GM12874 (cell line): ENCODE data around the gene STPG2.

Experiments
- CTCF ChIP-seq: IDR thresholded peaks from 2 replicates; pipeline ENCODE4 v1.5.1; 2011; ENCODE audit warnings: low read depth, mild to moderate bottlenecking, control low read depth, low read length, moderate library complexity; ENCODE audit not compliant: insufficient read depth

Gene STPG2

GRCh38 chr4:97866821-97867556 is 276.3 kb downstream of the STPG2 start:
- no peak for TF ChIP-seq CTCF

- TF ChIP-seq CTCF: no peak
These were observed 292.2 kb downstream of the STPG2 start for GRCh38 chr4:97851115-97851514.

GRCh38 chr4:97845758-97846157 is 297.5 kb downstream of the STPG2 start:
- TF ChIP-seq CTCF: no peak

- TF ChIP-seq CTCF: no peak
These were observed 301.8 kb downstream of the STPG2 start for GRCh38 chr4:97841512-97841911.

GRCh38 chr4:97836662-97837061 is 306.6 kb downstream of the STPG2 start:
- no peak for TF ChIP-seq CTCF

GRCh38 chr4:97828646-97829045 is 314.6 kb downstream of the STPG2 start:
- no peak for TF ChIP-seq CTCF

- no peak for TF ChIP-seq CTCF
These were observed 324.0 kb downstream of the STPG2 start for GRCh38 chr4:97819294-97819693.
